ENCODE measurements around the gene GPR17.

The GPR17 gene

GRCh38 chr2:127645395-127646291, at the start of gene GPR17:
Gene GPR17, plus strand, starts transcription at chr2:127646153. Its CDS starts 4,583 bp downstream, at chr2:127650736.
- no peak for TF ChIP-seq CTCF (IDR thresholded peaks at IDR 0.05; ENCODE audit: extremely low read depth, insufficient read depth, missing control alignments)
- in situ Hi-C loops (cut with MboI; ENCODE audit: low pct_unique_long_range_greater_than_20kb, low sequenced_read_pairs, unreplicated experiment): no loop called here
- DNase-seq (ENCODE audit: low spot score): no peak

GRCh38 chr2:127596311-127597045, 49.5 kb upstream of the GPR17 start:
- no peak for DNase-seq (ENCODE audit: low spot score)
- in situ Hi-C loops (cut with MboI; ENCODE audit: low pct_unique_long_range_greater_than_20kb, low sequenced_read_pairs, unreplicated experiment): no loop called here
- no peak for TF ChIP-seq CTCF (IDR thresholded peaks at IDR 0.05; ENCODE audit: extremely low read depth, insufficient read depth, missing control alignments)

GRCh38 chr2:127597046-127597983, 48.6 kb upstream of the GPR17 start:
- no peak for TF ChIP-seq CTCF (IDR thresholded peaks at IDR 0.05; ENCODE audit: extremely low read depth, insufficient read depth, missing control alignments)
- DNase-seq (ENCODE audit: low spot score): no peak
- in situ Hi-C loops (cut with MboI; ENCODE audit: low pct_unique_long_range_greater_than_20kb, low sequenced_read_pairs, unreplicated experiment): no loop called here

- in situ Hi-C loops (cut with MboI; ENCODE audit: low pct_unique_long_range_greater_than_20kb, low sequenced_read_pairs, unreplicated experiment): no loop called here
Observed at GRCh38 chr2:127597984-127598380, 48.0 kb upstream of the GPR17 start.

GRCh38 chr2:127598711-127599110, 47.2 kb upstream of the GPR17 start:
- in situ Hi-C loops (cut with MboI; ENCODE audit: low pct_unique_long_range_greater_than_20kb, low sequenced_read_pairs, unreplicated experiment): no loop called here
- DNase-seq (ENCODE audit: low spot score): no peak
- no peak for TF ChIP-seq CTCF (IDR thresholded peaks at IDR 0.05; ENCODE audit: extremely low read depth, insufficient read depth, missing control alignments)

More at GRCh38 chr2:127597984-127598380, 48.0 kb upstream of the GPR17 start:
- TF ChIP-seq CTCF (IDR thresholded peaks at IDR 0.05; ENCODE audit: extremely low read depth, insufficient read depth, missing control alignments): no peak
- DNase-seq (ENCODE audit: low spot score): no peak

GRCh38 chr2:127599211-127599610, 46.7 kb upstream of the GPR17 start:
- DNase-seq (ENCODE audit: low spot score): no peak
- in situ Hi-C loops (cut with MboI; ENCODE audit: low pct_unique_long_range_greater_than_20kb, low sequenced_read_pairs, unreplicated experiment): no loop called here
- no peak for TF ChIP-seq CTCF (IDR thresholded peaks at IDR 0.05; ENCODE audit: extremely low read depth, insufficient read depth, missing control alignments)

All from GM13977 (cell line).